Medulla oblongata (tissue), 1 donor: ENCODE data around the gene ACAP2.
A peak's percentile ranks its signal among the peaks of the same experiment; 100 is the strongest.
"Not testable (repeated sequence)": the region's sequence is repeated elsewhere in the genome, so short reads cannot be mapped to it uniquely, and the experiment has no call there.

ENCODE experiments used
- DNase-seq: peaks from one replicate; pipeline ENCODE4 v3.0.0-alpha.2; 2015; ENCODE audit errors: extremely low spot score

The ACAP2 gene

GRCh38 chr3:195443391-195443989 lies 670 bp upstream of the ACAP2 start:
- DNase-seq, result no peak

DNA sequence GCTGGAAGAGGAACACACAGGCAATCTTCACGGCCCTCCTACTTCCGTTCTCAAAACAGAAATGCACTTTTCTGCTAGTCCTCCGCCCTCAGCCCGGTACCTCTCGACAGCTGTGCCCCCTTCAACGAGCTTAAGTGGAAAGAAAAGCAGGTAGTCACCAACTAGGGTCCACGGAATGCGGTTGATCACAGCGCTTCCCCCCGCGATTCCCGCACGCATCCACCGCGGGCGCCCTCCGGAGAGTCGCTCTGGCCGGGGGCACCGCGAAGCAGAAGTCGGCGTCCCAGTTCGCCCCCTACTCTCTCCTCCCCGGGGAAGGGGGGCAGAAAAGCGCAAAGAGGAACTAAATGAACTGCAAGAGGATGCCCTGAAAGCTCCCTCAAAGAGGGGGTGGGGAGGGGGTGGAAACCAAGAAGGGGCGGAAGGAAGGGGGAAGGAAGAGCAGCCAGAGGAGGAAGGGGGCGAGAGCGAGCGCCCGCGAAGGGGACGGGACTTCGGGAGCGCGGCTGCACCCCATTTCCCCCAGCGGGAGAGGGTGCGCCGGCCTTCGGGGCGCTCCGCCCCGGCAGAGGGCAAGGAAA lies 738 bp downstream of the ACAP2 start:
- DNase-seq, result peak; percentile 72

- DNase-seq, result peak; percentile 62
These were observed 1.3 kb downstream of the ACAP2 start for GRCh38 chr3:195441476-195441991.

GRCh38 chr3:195441051-195441450 lies 1.8 kb downstream of the ACAP2 start:
- peak; percentile 10 for DNase-seq

DNA sequence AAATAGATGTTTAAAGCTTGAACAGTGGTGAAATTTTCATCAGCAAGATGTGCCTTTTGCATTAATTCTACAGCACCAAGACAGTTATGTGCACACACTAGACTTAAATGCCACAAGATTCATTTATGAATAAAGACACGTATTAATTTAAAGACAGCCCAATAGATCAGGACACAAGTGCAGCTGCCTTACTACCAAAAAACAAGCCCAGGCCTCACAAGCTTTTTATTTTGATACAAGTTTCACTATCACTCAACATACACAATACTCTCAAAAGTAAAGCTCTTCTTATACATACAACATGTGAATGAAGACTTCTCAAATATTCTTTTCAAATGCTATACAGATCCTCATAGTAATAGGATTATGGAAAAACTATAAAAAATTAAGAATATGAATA lies 2.4 kb downstream of the ACAP2 start:
- no peak for DNase-seq

DNA sequence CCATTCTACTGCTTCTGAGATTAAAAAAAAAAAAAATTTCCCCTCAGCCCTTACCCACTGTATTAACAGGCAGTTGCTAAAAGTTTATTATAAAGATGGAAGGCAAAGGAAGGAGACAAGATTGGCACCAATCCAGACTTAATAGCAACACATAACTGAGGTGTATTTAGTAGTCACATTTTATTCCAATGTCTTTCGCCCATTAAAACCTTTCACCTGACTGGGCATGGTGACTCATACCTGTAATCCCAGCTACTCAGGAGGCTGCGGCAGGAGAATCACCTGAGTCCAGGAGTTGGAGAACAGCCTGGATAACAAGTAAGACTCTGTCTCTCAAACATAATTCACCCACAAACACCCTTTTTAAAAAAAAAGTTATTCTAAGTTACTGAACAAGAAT lies 4.4 kb downstream of the ACAP2 start:
- DNase-seq, result no peak

GRCh38 chr3:195425849-195426248 lies 17.0 kb downstream of the ACAP2 start:
- no peak for DNase-seq

DNA sequence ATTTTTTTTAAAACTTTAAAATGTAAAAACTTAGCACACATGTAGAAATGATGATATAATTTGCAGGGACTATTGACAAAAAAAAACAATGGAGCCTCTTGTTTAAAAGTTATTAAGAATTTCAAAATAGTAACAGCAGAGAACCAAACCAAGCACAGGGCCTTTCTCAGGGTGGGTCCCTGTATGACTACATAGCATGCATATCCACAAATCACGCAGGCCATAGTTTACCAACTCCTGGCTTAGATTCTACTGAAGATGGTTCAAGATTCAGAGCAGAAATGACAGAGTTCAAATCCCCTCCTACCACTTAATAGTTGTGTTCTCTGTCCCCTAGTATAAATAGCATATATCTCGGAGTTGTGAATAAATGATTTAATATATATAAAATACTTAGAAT lies 19.0 kb downstream of the ACAP2 start:
- no peak for DNase-seq

GRCh38 chr3:195421400-195421799 lies 21.4 kb downstream of the ACAP2 start:
- no peak for DNase-seq

- no peak for DNase-seq
These were observed 26.0 kb downstream of the ACAP2 start for GRCh38 chr3:195416795-195417194.

- no peak for DNase-seq
These were observed 31.0 kb downstream of the ACAP2 start for GRCh38 chr3:195411836-195412235.

DNA sequence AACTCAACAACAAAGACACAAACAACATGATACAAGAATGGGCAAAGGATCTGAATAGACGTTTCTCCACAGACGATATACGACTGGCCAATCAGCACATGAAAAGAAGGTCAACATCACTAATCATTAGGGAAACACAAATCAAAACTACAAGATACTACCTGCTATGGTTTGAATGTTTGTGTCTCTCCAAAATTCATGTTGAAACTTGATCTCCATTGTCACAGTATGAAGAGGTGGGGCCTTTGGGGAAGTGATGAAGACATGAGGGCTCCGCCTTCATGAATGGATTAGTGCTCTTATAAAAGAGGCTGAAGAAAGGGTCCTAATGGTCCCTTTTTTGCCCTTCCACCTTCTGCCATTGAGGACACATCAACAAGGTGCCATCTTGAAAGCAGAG lies 32.3 kb downstream of the ACAP2 start:
- no peak for DNase-seq

DNA sequence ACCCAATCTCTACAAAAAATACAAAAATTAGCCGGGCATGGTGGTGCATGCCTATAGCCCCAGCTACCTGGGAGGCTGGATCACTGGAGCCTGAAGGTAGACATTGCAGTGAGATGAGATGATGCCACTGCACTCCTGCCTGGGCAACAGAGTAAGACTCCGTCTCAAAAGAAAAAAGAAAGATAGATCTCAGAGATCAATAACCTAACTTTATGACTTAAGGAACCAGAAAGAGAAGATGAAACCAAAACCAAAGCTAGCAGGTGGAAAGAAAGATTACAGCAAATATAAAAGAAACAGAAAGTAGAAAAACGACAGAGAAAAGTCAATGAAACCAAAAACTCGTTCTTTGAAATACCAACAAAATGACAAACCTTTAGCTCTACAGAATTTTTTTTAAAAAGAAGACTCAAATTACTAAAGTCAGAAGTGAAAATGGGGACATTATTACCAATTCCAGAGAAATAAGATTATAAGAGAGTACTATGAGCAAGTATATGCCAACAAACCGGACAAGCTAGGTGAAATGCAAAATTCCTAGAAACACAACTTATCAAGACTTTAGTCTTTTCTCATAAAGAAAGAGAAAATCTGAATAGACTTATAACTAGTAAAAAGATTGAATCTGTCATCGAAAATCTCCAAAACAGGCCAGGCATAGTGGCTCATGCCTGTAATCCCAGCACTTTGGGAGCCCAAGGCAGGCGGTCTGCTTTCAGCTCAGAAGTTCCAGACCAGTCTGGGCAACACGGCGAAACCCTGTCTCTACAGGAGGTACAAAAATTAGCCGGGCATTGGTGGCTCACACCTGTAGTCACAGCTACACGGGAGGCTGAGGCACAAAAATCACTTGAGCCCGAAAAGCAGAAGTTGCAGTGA lies 35.0 kb downstream of the ACAP2 start:
- no peak for DNase-seq

DNA sequence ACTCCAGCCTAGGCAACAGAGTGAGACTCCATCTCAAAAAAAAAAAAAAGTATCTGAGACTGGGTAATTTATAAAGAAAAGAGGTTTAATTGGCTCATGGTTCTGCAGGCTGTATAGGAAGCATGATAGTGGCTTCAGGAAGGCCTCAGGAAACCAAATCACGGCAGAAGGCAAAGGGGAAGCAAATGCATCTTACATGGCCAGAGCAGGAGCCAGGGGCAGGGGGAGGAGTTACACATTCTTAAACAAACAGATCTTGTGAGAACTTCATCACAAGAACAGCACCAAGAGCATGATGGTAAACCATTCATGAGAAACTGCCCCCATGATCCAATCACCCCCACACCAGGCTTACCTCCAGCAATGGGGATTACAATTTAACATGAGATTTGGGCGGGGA lies 37.2 kb downstream of the ACAP2 start:
- no peak for DNase-seq

DNA sequence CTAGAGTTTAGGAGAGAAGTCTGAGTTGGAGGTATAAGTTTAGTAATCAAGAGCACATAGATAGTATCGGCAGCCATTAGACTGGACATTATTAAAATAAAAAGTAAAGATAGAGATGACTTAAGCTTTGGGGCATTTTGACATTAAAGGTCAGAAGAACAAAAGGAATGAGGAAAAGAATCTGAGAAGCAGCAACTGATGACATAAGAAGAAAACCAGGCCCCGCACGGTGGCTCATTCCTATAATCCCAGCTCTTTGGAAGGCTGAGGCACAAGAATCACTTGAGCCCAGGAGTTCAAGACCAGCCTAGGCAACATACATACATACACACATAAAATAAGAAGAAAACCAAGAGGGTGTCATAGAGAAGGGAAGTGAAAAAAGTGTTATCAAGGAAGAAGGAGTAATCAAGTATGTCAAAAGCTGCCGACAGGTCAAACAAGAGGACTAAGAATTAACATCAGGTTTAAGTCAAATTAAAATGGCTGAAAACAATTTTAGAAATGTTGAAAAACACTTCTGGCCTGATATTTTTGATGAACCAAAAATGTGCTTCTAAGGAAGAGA lies 38.9 kb downstream of the ACAP2 start:
- no peak for DNase-seq

GRCh38 chr3:195403244-195403643 lies 39.6 kb downstream of the ACAP2 start:
- no peak for DNase-seq

- no peak for DNase-seq
These were observed 40.9 kb downstream of the ACAP2 start for GRCh38 chr3:195401943-195402342.

- DNase-seq, result not testable (repeated sequence)
These were observed 44.4 kb downstream of the ACAP2 start for GRCh38 chr3:195398460-195398859.

GRCh38 chr3:195397524-195397923 lies 45.3 kb downstream of the ACAP2 start:
- DNase-seq, result no peak

GRCh38 chr3:195395208-195395816 lies 47.5 kb downstream of the ACAP2 start:
- no peak for DNase-seq

DNA sequence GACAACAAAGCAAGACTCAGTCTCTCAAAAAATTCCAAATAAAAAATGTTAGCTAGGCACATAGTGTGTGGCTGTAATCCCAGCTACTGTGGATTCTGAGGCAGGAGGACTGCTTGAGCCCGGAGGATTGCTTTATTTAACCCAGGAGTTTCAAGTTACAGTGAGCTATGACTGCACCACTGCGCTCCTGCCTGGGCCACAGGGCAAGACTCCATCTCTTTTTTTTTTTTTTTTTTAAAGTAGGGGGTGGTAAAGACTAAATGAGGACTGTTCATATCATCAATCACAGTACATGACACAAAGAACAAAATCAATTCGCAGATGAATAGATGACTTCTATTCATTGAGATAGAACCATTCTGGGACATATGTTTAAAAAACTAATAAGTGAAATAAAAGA lies 48.1 kb downstream of the ACAP2 start:
- no peak for DNase-seq

- DNase-seq, result no peak
These were observed 48.8 kb downstream of the ACAP2 start for GRCh38 chr3:195394024-195394423.
